HCT116 (cell line): ENCODE measurements around the gene KIF13A. TPM values are rescaled to one million over a fixed set of nuclear protein-coding genes. Genes with fewer than 3 reads are reported as not detected.

ENCODE experiments used
- ATAC-seq: fragments of 200-7000 bp; cut with Tn5 transposase; 2 replicates; pipeline ENCODE4 v1.9.1; 2020; ENCODE audit warnings: mild to moderate bottlenecking, moderate library complexity
- BruUV-seq: library from RNA; stranded (reverse); fragments of 400-500 nt; replicated peaks from 2 replicates; lab custom pipeline; 2021; lab: Mats Ljungman, UMichigan
- CTCF ChIA-PET: fragments of 300-600 bp; sonication (Branson Sonifier 250); formaldehyde crosslinking; loops from one replicate; lab custom pipeline; 2021; ENCODE audit warnings: antibody characterized with exemption; lab: Charles Lee
- POLR2A ChIA-PET: fragments of 300-600, 350-600 bp; sonication (Branson Sonifier 250); formaldehyde crosslinking; loops from one replicate; lab custom pipeline; 2021; ENCODE audit warnings: antibody characterized with exemption; lab: Charles Lee
- RAD21 ChIA-PET, 2 experiments: fragments of 300-600 bp; sonication (Branson Sonifier 250); formaldehyde crosslinking; loops; one replicate each; lab custom pipeline; 2023; ENCODE audit warnings: low total read pairs in 2 of 2; ENCODE audit not compliant: uncharacterized antibody in 2 of 2, unreplicated experiment in 2 of 2, low non-redundant PET in 1 of 2; lab: Charles Lee
- DNase-seq: peaks from one replicate; pipeline ENCODE4 v3.0.0-alpha.2; 2010; ENCODE audit warnings: low read depth, low spot score
- H2AFZ ChIP-seq: fragments of 200-600 bp; shearing (Covaris generic), sonication (generic); 2 replicates; pipeline ENCODE4 v1.6.1; 2017; ENCODE audit warnings: low read depth, mixed run types, mixed read lengths, antibody characterized with exemption, low read length; ENCODE audit not compliant: poor library complexity, severe bottlenecking
- H3K27ac ChIP-seq: 2 replicates; pipeline ENCODE4 v1.5.1; 2012; ENCODE audit warnings: low read depth, low read length
- H3K27me3 ChIP-seq: fragments of 200-600 bp; sonication (generic); 2 replicates; pipeline ENCODE4 v1.6.1; 2016; ENCODE audit warnings: mixed run types, low read length, mixed read lengths; ENCODE audit not compliant: insufficient read depth
- H3K36me3 ChIP-seq, 2 experiments: fragments of 200-500 bp in 1 of 2; fragments of 200-600 bp in 1 of 2; sonication (Bioruptor generic) in 1 of 2; sonication (generic) in 1 of 2; 2 replicates each; pipeline versions ENCODE4 v1.5.1 to v1.6.1; 2014 to 2016; ENCODE audit warnings: low read length in 2 of 2, inconsistent platforms in 1 of 2, mixed read lengths in 1 of 2, mixed run types in 1 of 2; ENCODE audit not compliant: insufficient read depth in 2 of 2, control insufficient read depth in 1 of 2
- H3K4me1 ChIP-seq, 2 experiments: fragments of 200-600 bp in 1 of 2; sonication (generic) in 1 of 2; 2 replicates each; pipeline versions ENCODE4 v1.5.1 to v1.6.1; 2012 to 2017; ENCODE audit warnings: low read length in 2 of 2, inconsistent platforms in 1 of 2, mild to moderate bottlenecking in 1 of 2, mixed read lengths in 1 of 2, mixed run types in 1 of 2, moderate library complexity in 1 of 2; ENCODE audit not compliant: insufficient read depth in 2 of 2, control insufficient read depth in 1 of 2
- H3K4me2 ChIP-seq: fragments of 200-600 bp; sonication (generic); 2 replicates; pipeline ENCODE4 v1.6.1; 2017; ENCODE audit warnings: mixed run types, low read length, mixed read lengths
- H3K4me3 ChIP-seq, 2 experiments: fragments of 200-600 bp in 1 of 2; sonication (generic) in 1 of 2; replicated peaks in 1 of 2; 2 replicates each; pipeline ENCODE4 v1.5.1; 2011 to 2016; ENCODE audit warnings: low read length in 2 of 2, control low read depth in 1 of 2, low read depth in 1 of 2, mild to moderate bottlenecking in 1 of 2, mixed read lengths in 1 of 2, mixed run types in 1 of 2
- H3K79me2 ChIP-seq: fragments of 200-600 bp; sonication (generic); 2 replicates; pipeline ENCODE4 v1.6.1; 2017; ENCODE audit warnings: mild to moderate bottlenecking, mixed run types, low read length, moderate library complexity, mixed read lengths; ENCODE audit not compliant: insufficient read depth
- H3K9ac ChIP-seq: fragments of 200-600 bp; sonication (generic); 2 replicates; pipeline ENCODE4 v1.6.1; 2016; ENCODE audit warnings: low read length, mixed read lengths
- H3K9me2 ChIP-seq: fragments of 200-600 bp; sonication (generic), shearing (Covaris generic); 2 replicates; pipeline ENCODE4 v1.6.1; 2017; ENCODE audit warnings: mixed run types, mild to moderate bottlenecking, moderate library complexity; ENCODE audit not compliant: insufficient read depth
- H3K9me3 ChIP-seq, 2 experiments: fragments of 200-500 bp in 1 of 2; fragments of 200-600 bp in 1 of 2; sonication (Bioruptor generic) in 1 of 2; sonication (generic) in 1 of 2; 2 replicates each; pipeline ENCODE4 v1.6.1; 2014 to 2017; ENCODE audit warnings: low read length in 2 of 2, mixed read lengths in 2 of 2, inconsistent platforms in 1 of 2, low read depth in 1 of 2, mild to moderate bottlenecking in 1 of 2, mixed run types in 1 of 2, moderate library complexity in 1 of 2; ENCODE audit not compliant: control insufficient read depth in 1 of 2, insufficient read depth in 1 of 2
- H4K20me1 ChIP-seq: fragments of 200-600 bp; sonication (generic), shearing (Covaris generic); 2 replicates; pipeline ENCODE4 v1.6.1; 2017; ENCODE audit warnings: mixed run types, mild to moderate bottlenecking, moderate library complexity; ENCODE audit not compliant: insufficient read depth
- ATF3 ChIP-seq: IDR thresholded peaks from 2 replicates; pipeline ENCODE4 v1.6.1; 2012
- CEBPB ChIP-seq: IDR thresholded peaks from 2 replicates; pipeline ENCODE4 v1.6.1; 2012; ENCODE audit warnings: low read depth
- CTCF ChIP-seq, 3 experiments: fragments of 200-600 bp in 1 of 3; sonication (generic) in 1 of 3; IDR thresholded peaks in 2 of 3; conservative IDR thresholded peaks in 1 of 3; 2 replicates each; pipeline ENCODE4 v1.5.1; 2012 to 2017; ENCODE audit warnings: low read depth in 2 of 3, low read length in 2 of 3, antibody characterized with exemption in 1 of 3, borderline replicate concordance in 1 of 3, control low read depth in 1 of 3, mild to moderate bottlenecking in 1 of 3, mixed read lengths in 1 of 3, mixed run types in 1 of 3, moderate library complexity in 1 of 3; ENCODE audit not compliant: insufficient read depth in 1 of 3
- JUND ChIP-seq: IDR thresholded peaks from 2 replicates; pipeline ENCODE4 v1.6.1; 2012
- RAD21 ChIP-seq: IDR thresholded peaks from 2 replicates; pipeline ENCODE4 v1.6.1; 2012; ENCODE audit warnings: low read depth, mild to moderate bottlenecking
- REST ChIP-seq: IDR thresholded peaks from 2 replicates; pipeline ENCODE4 v1.6.1; 2012; ENCODE audit warnings: low read depth
- SIN3A ChIP-seq: IDR thresholded peaks from 2 replicates; pipeline ENCODE4 v1.6.1; 2012; ENCODE audit warnings: low read depth
- TCF7L2 ChIP-seq: IDR thresholded peaks from 2 replicates; pipeline ENCODE4 v1.7.0; 2011; ENCODE audit warnings: borderline replicate concordance, inconsistent platforms; ENCODE audit not compliant: insufficient read depth, insufficient read length; ENCODE audit errors: extremely low read depth
- YY1 ChIP-seq: IDR thresholded peaks from 2 replicates; pipeline ENCODE4 v1.6.1; 2011; ENCODE audit warnings: low read length, low read depth, moderate library complexity, mild to moderate bottlenecking; ENCODE audit not compliant: insufficient replicate concordance; ENCODE audit errors: extremely low read depth
- intact Hi-C: fragments of 100-400 bp; cut with micrococcal nuclease; formaldehyde crosslinking; loops from 2 replicates; pipeline ENCODE4 v1.10.0; 2022
- total RNA-seq: library from RNA; stranded (reverse); gene quantifications from one replicate; pipeline ENCODE4 v1.2.1, GENCODE V29; 2021; ENCODE audit not compliant: unreplicated experiment

The KIF13A gene
- total RNA-seq, 1 experiment from 2014 or later: 23.1 TPM

GRCh38 chr6:18031189-18031588, 43.8 kb upstream of the KIF13A start:
- Histone ChIP-seq H3K27me3 (no peaks in the 10 kb centered on the region), H3K4me2 (no peak overlapping the region), H4K20me1 (no peaks in the 10 kb centered on the region), H3K9me2 (no peaks in the 10 kb centered on the region), H3K27ac (no peak overlapping the region), H3K4me1 (no peaks in the 10 kb centered on the region), H2AFZ (peak overlapping the region; percentile 30), H3K79me2 (no peaks in the 10 kb centered on the region), H3K36me3 (no peaks in the 10 kb centered on the region), H3K9ac (no peak overlapping the region), H3K4me3 (no peak overlapping the region), H3K9me3 (no peaks in the 10 kb centered on the region)
- DNase-seq (no peak), ATAC-seq (no peak)
- intact Hi-C loops: no loop called here
- BruUV-seq: no TSS peak
- POLR2A ChIA-PET: interaction anchor here (0.7 kb wide), 1 partner anchor 65 kb away, joined by 4 read pairs; no protein-coding TSS in a partner anchor
- RAD21 ChIA-PET: no interaction called here
- CTCF ChIA-PET: no interaction called here
- TF ChIP-seq TCF7L2 (no peak), ATF3 (no peak), JUND (no peak), REST (no peak), CTCF (IDR thresholded peaks at IDR 0.05 in 2 of 3, conservative IDR thresholded peaks at IDR 0.05 in 1 of 3; ENCODE audit: borderline replicate concordance in 1 of 3, insufficient read depth in 1 of 3, low read depth in 2 of 3, low read length in 2 of 3) (no peak), SIN3A (no peak), YY1 (no peak), CEBPB (no peak), RAD21 (no peak)
